Measurements from ENCODE around the gene TLDC2. TPM values are rescaled to one million over a fixed set of nuclear protein-coding genes. Genes with fewer than 3 reads are reported as not detected.
A peak's percentile ranks its signal among the peaks of the same experiment; 100 is the strongest.

The TLDC2 gene
- total and polyA plus RNA-seq, 2 donors (not counting 1 experiment from before 2014, with no cell fraction given), result under 0.01 to 0.09 TPM

DNA sequence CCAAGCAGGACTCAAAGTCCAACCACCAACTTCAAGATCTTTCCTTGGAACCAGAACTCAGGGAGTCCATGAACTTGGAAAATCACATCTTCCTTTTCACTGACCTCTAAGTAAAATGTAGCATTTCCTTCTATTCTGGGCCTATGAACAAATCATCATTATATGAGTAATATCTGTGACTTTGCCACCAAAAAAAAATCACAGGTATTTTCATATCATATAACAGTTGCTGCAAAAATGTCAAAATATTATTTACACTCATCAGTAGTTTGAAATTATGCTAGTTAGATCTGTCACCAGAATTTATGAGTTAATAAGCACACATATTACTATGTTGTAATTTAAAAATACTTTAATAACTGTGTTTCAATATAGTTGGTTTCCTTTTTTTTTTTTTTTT lies 27.3 kb upstream of the TLDC2 start:
- Histone ChIP-seq H3K4me1 (ENCODE audit: control insufficient read depth, extremely low read depth, insufficient read depth, low read length) (peaks cover 54% of the 10 kb centered on the region), H3K27ac (ENCODE audit: insufficient read depth, low read length) (peak overlapping the region; percentile 97), H3K4me3 (replicated peaks in 1 of 4; ENCODE audit: control extremely low read depth in 1 of 4, insufficient read depth in 1 of 4, low read depth in 3 of 4, low read length in 4 of 4) (peak overlapping the region in 1 of 4 experiments; percentile 32), H3K4me2 (ENCODE audit: extremely low read depth, insufficient read depth, low read length) (peak overlapping the region; percentile 83), H3K9ac (ENCODE audit: insufficient read depth, low read length) (peak overlapping the region; percentile 68), H3K9me3 (ENCODE audit: control insufficient read depth, insufficient read depth, low read depth, low read length) (peaks cover 1% of the 10 kb centered on the region), H2AFZ (ENCODE audit: low read length) (no peak overlapping the region), H3K36me3 (ENCODE audit: control insufficient read depth, insufficient read depth, low read length) (peaks cover 10% of the 10 kb centered on the region), H3K27me3 (ENCODE audit: control insufficient read depth, insufficient read depth, low read length) (no peaks in the 10 kb centered on the region), H4K20me1 (ENCODE audit: control insufficient read depth, extremely low read depth, insufficient read depth, low read length) (no peaks in the 10 kb centered on the region), H3K79me2 (ENCODE audit: control insufficient read depth, insufficient read depth, low read length) (peaks cover 74% of the 10 kb centered on the region)
- TF ChIP-seq, protein P1, sequence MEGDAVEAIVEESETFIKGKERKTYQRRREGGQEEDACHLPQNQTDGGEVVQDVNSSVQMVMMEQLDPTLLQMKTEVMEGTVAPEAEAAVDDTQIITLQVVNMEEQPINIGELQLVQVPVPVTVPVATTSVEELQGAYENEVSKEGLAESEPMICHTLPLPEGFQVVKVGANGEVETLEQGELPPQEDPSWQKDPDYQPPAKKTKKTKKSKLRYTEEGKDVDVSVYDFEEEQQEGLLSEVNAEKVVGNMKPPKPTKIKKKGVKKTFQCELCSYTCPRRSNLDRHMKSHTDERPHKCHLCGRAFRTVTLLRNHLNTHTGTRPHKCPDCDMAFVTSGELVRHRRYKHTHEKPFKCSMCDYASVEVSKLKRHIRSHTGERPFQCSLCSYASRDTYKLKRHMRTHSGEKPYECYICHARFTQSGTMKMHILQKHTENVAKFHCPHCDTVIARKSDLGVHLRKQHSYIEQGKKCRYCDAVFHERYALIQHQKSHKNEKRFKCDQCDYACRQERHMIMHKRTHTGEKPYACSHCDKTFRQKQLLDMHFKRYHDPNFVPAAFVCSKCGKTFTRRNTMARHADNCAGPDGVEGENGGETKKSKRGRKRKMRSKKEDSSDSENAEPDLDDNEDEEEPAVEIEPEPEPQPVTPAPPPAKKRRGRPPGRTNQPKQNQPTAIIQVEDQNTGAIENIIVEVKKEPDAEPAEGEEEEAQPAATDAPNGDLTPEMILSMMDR (conservative IDR thresholded peaks at IDR 0.05 in 1 of 2, IDR thresholded peaks at IDR 0.05 in 1 of 2; ENCODE audit: low read depth in 1 of 2, low read length in 2 of 2), result no peak
- no peak for TF ChIP-seq EZH2 (IDR thresholded peaks at IDR 0.05; ENCODE audit: low read length, missing control alignments)
- DNase-seq (ENCODE audit: low read depth in 2 of 2), result no peak

- H3K4me2 ChIP-seq (ENCODE audit: extremely low read depth, insufficient read depth, low read length), result peak overlapping the region; percentile 41
- no peak overlapping the region for H3K4me3 ChIP-seq (replicated peaks in 1 of 4; ENCODE audit: control extremely low read depth in 1 of 4, insufficient read depth in 1 of 4, low read depth in 3 of 4, low read length in 4 of 4)
- peaks cover 79% of the 10 kb centered on the region for H3K79me2 ChIP-seq (ENCODE audit: control insufficient read depth, insufficient read depth, low read length)
- no peak overlapping the region for H3K9ac ChIP-seq (ENCODE audit: insufficient read depth, low read length)
- TF ChIP-seq EZH2 (IDR thresholded peaks at IDR 0.05; ENCODE audit: low read length, missing control alignments), result no peak
- TF ChIP-seq, protein P1 (conservative IDR thresholded peaks at IDR 0.05 in 1 of 2, IDR thresholded peaks at IDR 0.05 in 1 of 2; ENCODE audit: low read depth in 1 of 2, low read length in 2 of 2), result no peak
- DNase-seq (ENCODE audit: low read depth in 2 of 2), result peak in 1 of 2 donors; percentile 20
- no peaks in the 10 kb centered on the region for H4K20me1 ChIP-seq (ENCODE audit: control insufficient read depth, extremely low read depth, insufficient read depth, low read length)
- H2AFZ ChIP-seq (ENCODE audit: low read length), result no peak overlapping the region
- peaks cover 58% of the 10 kb centered on the region for H3K4me1 ChIP-seq (ENCODE audit: control insufficient read depth, extremely low read depth, insufficient read depth, low read length)
- H3K9me3 ChIP-seq (ENCODE audit: control insufficient read depth, insufficient read depth, low read depth, low read length), result peaks cover 1% of the 10 kb centered on the region
- peak overlapping the region; percentile 97 for H3K27ac ChIP-seq (ENCODE audit: insufficient read depth, low read length)
- no peaks in the 10 kb centered on the region for H3K27me3 ChIP-seq (ENCODE audit: control insufficient read depth, insufficient read depth, low read length)
- peaks cover 10% of the 10 kb centered on the region for H3K36me3 ChIP-seq (ENCODE audit: control insufficient read depth, insufficient read depth, low read length)
These were observed 26.4 kb upstream of the TLDC2 start for GRCh38 chr20:36849333-36850065.

GRCh38 chr20:36850759-36851158 lies 25.2 kb upstream of the TLDC2 start:
- no peak for DNase-seq (ENCODE audit: low read depth in 2 of 2)
- TF ChIP-seq EZH2 (IDR thresholded peaks at IDR 0.05; ENCODE audit: low read length, missing control alignments), result no peak
- TF ChIP-seq, protein P1 (conservative IDR thresholded peaks at IDR 0.05 in 1 of 2, IDR thresholded peaks at IDR 0.05 in 1 of 2; ENCODE audit: low read depth in 1 of 2, low read length in 2 of 2), result no peak
- Histone ChIP-seq H4K20me1 (ENCODE audit: control insufficient read depth, extremely low read depth, insufficient read depth, low read length) (no peaks in the 10 kb centered on the region), H3K4me1 (ENCODE audit: control insufficient read depth, extremely low read depth, insufficient read depth, low read length) (peaks cover 64% of the 10 kb centered on the region), H3K9ac (ENCODE audit: insufficient read depth, low read length) (no peak overlapping the region), H3K27ac (ENCODE audit: insufficient read depth, low read length) (no peak overlapping the region), H3K79me2 (ENCODE audit: control insufficient read depth, insufficient read depth, low read length) (peaks cover 81% of the 10 kb centered on the region), H3K9me3 (ENCODE audit: control insufficient read depth, insufficient read depth, low read depth, low read length) (peaks cover 1% of the 10 kb centered on the region), H2AFZ (ENCODE audit: low read length) (no peak overlapping the region), H3K4me2 (ENCODE audit: extremely low read depth, insufficient read depth, low read length) (no peak overlapping the region), H3K36me3 (ENCODE audit: control insufficient read depth, insufficient read depth, low read length) (peaks cover 10% of the 10 kb centered on the region), H3K4me3 (replicated peaks in 1 of 4; ENCODE audit: control extremely low read depth in 1 of 4, insufficient read depth in 1 of 4, low read depth in 3 of 4, low read length in 4 of 4) (no peak overlapping the region), H3K27me3 (ENCODE audit: control insufficient read depth, insufficient read depth, low read length) (no peaks in the 10 kb centered on the region)
